ENCODE results near the gene FAM135A. TPM values are rescaled to one million over a fixed set of nuclear protein-coding genes. Genes with fewer than 3 reads are reported as not detected.

The FAM135A gene
- total RNA-seq, 1 experiment from 2014 or later, result 31.5 TPM

DNA sequence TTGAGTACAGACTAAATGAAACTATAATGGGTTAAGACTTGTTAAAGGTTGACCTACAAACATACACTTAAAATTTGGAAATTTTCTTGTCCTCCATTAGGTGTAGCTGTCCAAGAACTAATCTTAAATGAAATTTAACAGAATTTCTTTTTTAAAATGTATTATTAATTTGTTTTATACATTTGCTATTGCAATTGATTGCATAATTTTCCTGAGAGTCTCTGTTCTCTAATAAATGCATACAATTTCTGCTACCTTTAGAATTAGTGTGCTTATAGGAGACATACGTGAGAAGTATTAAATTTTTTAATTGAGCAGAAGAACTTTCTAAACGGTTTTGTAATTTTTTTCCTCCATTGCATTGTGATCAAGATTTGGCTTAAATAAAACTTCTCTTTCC, 1.5 kb downstream of the FAM135A start:
- POLR2A ChIA-PET, result interaction anchor here (0.8 kb wide), 1 partner anchor 37 kb away, joined by 4 read pairs; no protein-coding TSS in a partner anchor

DNA sequence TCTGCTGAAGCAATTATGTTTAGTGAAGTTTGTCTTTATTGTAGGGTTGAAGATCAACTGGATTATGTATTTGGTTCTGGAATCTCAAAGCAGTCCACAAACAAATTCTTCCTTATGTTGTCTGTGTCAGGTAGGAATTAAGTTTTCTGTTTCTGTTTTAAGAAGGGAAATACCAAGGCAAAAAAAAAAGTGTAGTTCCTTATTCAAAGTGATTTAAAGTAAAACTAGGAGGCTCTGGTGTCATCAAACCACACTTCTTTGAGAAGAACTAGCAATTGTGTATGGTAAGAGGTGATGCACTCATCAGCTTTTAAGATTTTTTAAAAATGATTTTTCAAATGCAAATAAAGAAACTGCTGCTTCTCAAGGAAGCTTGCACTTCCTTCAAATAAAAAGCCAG, 1.9 kb downstream of the FAM135A start:
- in situ Hi-C loops (cut with HindIII; ENCODE audit: low pct_unique_long_range_greater_than_20kb, low sequenced_read_pairs) (no loop called here), intact Hi-C loops (cut with micrococcal nuclease; ENCODE audit: unreplicated experiment) (loop anchor here (10.0 kb wide), 1 partner anchor 270 kb away; no protein-coding TSS in a partner anchor)
- no TSS peak for BruUV-seq (replicated peaks)
- Histone ChIP-seq H3K4me3 (ENCODE audit: low read depth in 2 of 2, low read length in 2 of 2) (peak overlapping the region in 1 of 2 experiments; percentile 96; a peak in 2 of 4 replicates), H3K27ac (ENCODE audit: low read length) (peak overlapping the region; percentile 0; the same call in 1 of the 2 replicates), H3K27me3 (ENCODE audit: control insufficient read depth, insufficient read depth, low read length) (no peaks in the 10 kb centered on the region), H3K9me3 (ENCODE audit: control insufficient read depth, insufficient read depth, low read depth, low read length) (no peaks in the 10 kb centered on the region), H3K36me3 (ENCODE audit: control insufficient read depth, insufficient read depth, low read length) (peaks cover 4% of the 10 kb centered on the region), H3K4me1 (ENCODE audit: control insufficient read depth, insufficient read depth, low read length) (peaks cover 5% of the 10 kb centered on the region; the same call in 1 of the 2 replicates)
- no peak for ATAC-seq
- TF ChIP-seq POLR2AphosphoS5 (IDR thresholded peaks at IDR 0.05; ENCODE audit: low read depth, low read length), result no peak
- TF ChIP-seq, protein P1, sequence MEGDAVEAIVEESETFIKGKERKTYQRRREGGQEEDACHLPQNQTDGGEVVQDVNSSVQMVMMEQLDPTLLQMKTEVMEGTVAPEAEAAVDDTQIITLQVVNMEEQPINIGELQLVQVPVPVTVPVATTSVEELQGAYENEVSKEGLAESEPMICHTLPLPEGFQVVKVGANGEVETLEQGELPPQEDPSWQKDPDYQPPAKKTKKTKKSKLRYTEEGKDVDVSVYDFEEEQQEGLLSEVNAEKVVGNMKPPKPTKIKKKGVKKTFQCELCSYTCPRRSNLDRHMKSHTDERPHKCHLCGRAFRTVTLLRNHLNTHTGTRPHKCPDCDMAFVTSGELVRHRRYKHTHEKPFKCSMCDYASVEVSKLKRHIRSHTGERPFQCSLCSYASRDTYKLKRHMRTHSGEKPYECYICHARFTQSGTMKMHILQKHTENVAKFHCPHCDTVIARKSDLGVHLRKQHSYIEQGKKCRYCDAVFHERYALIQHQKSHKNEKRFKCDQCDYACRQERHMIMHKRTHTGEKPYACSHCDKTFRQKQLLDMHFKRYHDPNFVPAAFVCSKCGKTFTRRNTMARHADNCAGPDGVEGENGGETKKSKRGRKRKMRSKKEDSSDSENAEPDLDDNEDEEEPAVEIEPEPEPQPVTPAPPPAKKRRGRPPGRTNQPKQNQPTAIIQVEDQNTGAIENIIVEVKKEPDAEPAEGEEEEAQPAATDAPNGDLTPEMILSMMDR (IDR thresholded peaks at IDR 0.05), result no peak
- TF ChIP-seq SIN3A (IDR thresholded peaks at IDR 0.05; ENCODE audit: borderline replicate concordance, insufficient read depth, low read depth, low read length), result no peak
- ChIA-PET CTCF (no interaction called here), POLR2A (no interaction called here)
- no peak for DNase-seq (ENCODE audit: low read depth, low spot score)

More for the DNA sequence above, 1.5 kb downstream of the FAM135A start:
- Histone ChIP-seq H3K4me1 (ENCODE audit: control insufficient read depth, insufficient read depth, low read length) (peaks cover 5% of the 10 kb centered on the region; the same call in 1 of the 2 replicates), H3K4me3 (ENCODE audit: low read depth in 2 of 2, low read length in 2 of 2) (peak overlapping the region; percentile 95 to 96; a peak in 3 of 4 replicates), H3K27ac (ENCODE audit: low read length) (peak overlapping the region; percentile 86), H3K27me3 (ENCODE audit: control insufficient read depth, insufficient read depth, low read length) (no peaks in the 10 kb centered on the region), H3K36me3 (ENCODE audit: control insufficient read depth, insufficient read depth, low read length) (peaks cover 4% of the 10 kb centered on the region), H3K9me3 (ENCODE audit: control insufficient read depth, insufficient read depth, low read depth, low read length) (no peaks in the 10 kb centered on the region)
- TSS peak; percentile 66 for BruUV-seq (replicated peaks)
- DNase-seq (ENCODE audit: low read depth, low spot score), result no peak
- no peak for ATAC-seq
- in situ Hi-C loops (cut with HindIII; ENCODE audit: low pct_unique_long_range_greater_than_20kb, low sequenced_read_pairs), result no loop called here
- CTCF ChIA-PET, result no interaction called here
- TF ChIP-seq SIN3A (IDR thresholded peaks at IDR 0.05; ENCODE audit: borderline replicate concordance, insufficient read depth, low read depth, low read length), result no peak
- TF ChIP-seq TCF7L2 (IDR thresholded peaks at IDR 0.05; ENCODE audit: low read depth, low read length), result no peak
- TF ChIP-seq REST (IDR thresholded peaks at IDR 0.05; ENCODE audit: insufficient read depth in 1 of 2, low read depth in 2 of 2, low read length in 1 of 2), result no peak
- TF ChIP-seq, protein P1 (IDR thresholded peaks at IDR 0.05), result no peak
- TF ChIP-seq POLR2AphosphoS5 (IDR thresholded peaks at IDR 0.05; ENCODE audit: low read depth, low read length), result no peak
- intact Hi-C loops (cut with micrococcal nuclease; ENCODE audit: unreplicated experiment), result loop anchor here (10.0 kb wide), 1 partner anchor 270 kb away; no protein-coding TSS in a partner anchor

Data from Panc1 (cell line).